Testis (tissue), 3 donors: ENCODE results near the gene SLC39A7. TPM values are rescaled to one million over a fixed set of nuclear protein-coding genes. Genes with fewer than 3 reads are reported as not detected.

Source experiments
- DNase-seq: peaks from one replicate; pipeline ENCODE4 v3.0.0-alpha.2; 2019
- H3K27ac ChIP-seq, 2 donors: fragments of 200-600 bp; sonication (generic); one replicate each; pipeline ENCODE4 v1.5.1; 2019
- H3K27me3 ChIP-seq: fragments of 200-600 bp; sonication (generic); one replicate; pipeline ENCODE4 v1.5.1; 2019
- H3K36me3 ChIP-seq: fragments of 200-600 bp; sonication (generic); one replicate; pipeline ENCODE4 v1.5.1; 2017; ENCODE audit warnings: low read depth; ENCODE audit errors: missing control alignments
- H3K4me1 ChIP-seq: fragments of 200-600 bp; sonication (generic); one replicate; pipeline ENCODE4 v1.5.1; 2019
- H3K4me3 ChIP-seq, 2 donors: fragments of 200-600 bp; sonication (generic); one replicate each; pipeline ENCODE4 v1.5.1; 2017 to 2019
- H3K9me3 ChIP-seq: fragments of 200-600 bp; sonication (generic); one replicate; pipeline ENCODE4 v1.5.1; 2017
- CTCF ChIP-seq, 3 experiments: fragments of 450-650 bp in 2 of 3; fragments of 200-600 bp in 1 of 3; sonication (generic) in 1 of 3; IDR thresholded peaks; one replicate each; pipeline ENCODE4 v1.5.1; 2016 to 2019; ENCODE audit warnings: antibody characterized with exemption in 3 of 3, mild to moderate bottlenecking in 2 of 3, moderate library complexity in 1 of 3
- POLR2A ChIP-seq: fragments of 450-650 bp; IDR thresholded peaks from one replicate; pipeline ENCODE4 v1.6.1; 2017; ENCODE audit warnings: antibody characterized with exemption, mild to moderate bottlenecking, moderate library complexity
- WGBS, 2 donors: methylation state at CpG; one replicate each; pipeline ENCODE4 v1.1.5; 2018; 5-methylcytosine and 5-hydroxymethylcytosine counted together
- intact Hi-C: fragments of 100-400 bp; cut with DNase I; formaldehyde crosslinking; loops from one replicate; pipeline ENCODE4 v1.15.1; 2023; ENCODE audit warnings: low total_unique reads
- polyA plus RNA-seq: library from polyadenylated mRNA; stranded (reverse); fragments of 350-450 nt; fragmentation: Illumina TruSeq; extraction: RNeasy Lipid Tissue Mini Kit (QIAGEN cat#74804); gene quantifications from one replicate; pipeline ENCODE4 v1.2.3, GENCODE V29; 2014; ENCODE audit warnings: low read depth, low replicate concordance; ENCODE audit not compliant: insufficient read depth
- total RNA-seq, 2 donors: library from RNA; depleted of rRNA; stranded (reverse); fragments of >200 nt; gene quantifications; one replicate each; pipeline ENCODE4 v1.2.3, GENCODE V29; 2016

Gene SLC39A7
- total and polyA plus RNA-seq, 3 donors from 2014 or later: 79.1 to 87.7 (median 85.7) TPM

DNA sequence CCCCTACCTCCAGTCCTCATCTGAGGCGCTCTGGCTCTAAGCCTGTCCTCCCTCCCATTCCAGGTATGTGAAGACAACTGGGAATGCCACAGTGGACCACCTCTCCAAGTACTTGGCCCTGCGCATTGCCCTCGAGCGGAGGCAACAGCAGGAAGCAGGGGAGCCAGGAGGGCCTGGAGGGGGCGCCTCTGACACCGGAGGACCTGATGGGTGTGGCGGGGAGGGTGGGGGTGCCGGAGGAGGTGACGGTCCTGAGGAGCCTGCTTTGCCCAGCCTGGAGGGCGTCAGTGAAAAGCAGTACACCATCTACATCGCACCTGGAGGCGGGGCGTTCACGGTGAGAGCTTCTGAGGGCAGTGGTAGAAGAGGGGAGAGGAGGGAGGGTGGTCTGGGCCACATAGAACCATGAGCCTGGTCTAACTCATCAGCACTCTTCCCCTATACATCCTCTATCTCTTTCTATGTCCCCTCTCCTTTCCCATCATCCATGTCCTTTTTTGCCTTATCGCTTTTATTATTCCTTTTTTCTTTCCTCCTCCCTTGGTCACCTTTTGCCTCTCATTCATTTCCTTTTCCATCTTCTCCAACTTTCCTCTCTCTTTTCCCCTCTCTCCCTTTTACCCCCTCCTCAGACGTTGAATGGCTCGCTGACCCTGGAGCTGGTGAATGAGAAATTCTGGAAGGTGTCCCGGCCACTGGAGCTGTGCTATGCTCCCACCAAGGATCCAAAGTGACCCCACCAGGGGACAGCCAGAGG is 11.2 kb downstream of the SLC39A7 start:
- 85% methylated on average over 16 to 18 of the region's 18 CpGs for WGBS, 2 donors

GRCh38 chr6:33212857-33213165 is 12.1 kb downstream of the SLC39A7 start:
- WGBS, 2 donors: 6 to 12% methylated on average over 6 of the region's 6 CpGs
- no peak for DNase-seq
- Histone ChIP-seq H3K27me3 (no peaks in the 10 kb centered on the region), H3K4me1 (peaks cover 18% of the 10 kb centered on the region), H3K27ac (peak overlapping the region in 1 of 2 donors; percentile 2), H3K4me3 (peak overlapping the region; percentile 42 to 48), H3K36me3 (no peaks in the 10 kb centered on the region), H3K9me3 (no peaks in the 10 kb centered on the region)
- TF ChIP-seq CTCF (IDR thresholded peaks at IDR 0.05): no peak
- TF ChIP-seq POLR2A: no peak
- intact Hi-C loops: no loop called here

More for the DNA sequence above, 11.2 kb downstream of the SLC39A7 start:
- Histone ChIP-seq H3K27ac (no peak overlapping the region), H3K4me3 (no peak overlapping the region), H3K36me3 (no peaks in the 10 kb centered on the region), H3K4me1 (peaks cover 28% of the 10 kb centered on the region), H3K27me3 (no peaks in the 10 kb centered on the region), H3K9me3 (no peaks in the 10 kb centered on the region)
- intact Hi-C loops: no loop called here
- no peak for DNase-seq
- TF ChIP-seq CTCF (IDR thresholded peaks at IDR 0.05): no peak
- no peak for TF ChIP-seq POLR2A

DNA sequence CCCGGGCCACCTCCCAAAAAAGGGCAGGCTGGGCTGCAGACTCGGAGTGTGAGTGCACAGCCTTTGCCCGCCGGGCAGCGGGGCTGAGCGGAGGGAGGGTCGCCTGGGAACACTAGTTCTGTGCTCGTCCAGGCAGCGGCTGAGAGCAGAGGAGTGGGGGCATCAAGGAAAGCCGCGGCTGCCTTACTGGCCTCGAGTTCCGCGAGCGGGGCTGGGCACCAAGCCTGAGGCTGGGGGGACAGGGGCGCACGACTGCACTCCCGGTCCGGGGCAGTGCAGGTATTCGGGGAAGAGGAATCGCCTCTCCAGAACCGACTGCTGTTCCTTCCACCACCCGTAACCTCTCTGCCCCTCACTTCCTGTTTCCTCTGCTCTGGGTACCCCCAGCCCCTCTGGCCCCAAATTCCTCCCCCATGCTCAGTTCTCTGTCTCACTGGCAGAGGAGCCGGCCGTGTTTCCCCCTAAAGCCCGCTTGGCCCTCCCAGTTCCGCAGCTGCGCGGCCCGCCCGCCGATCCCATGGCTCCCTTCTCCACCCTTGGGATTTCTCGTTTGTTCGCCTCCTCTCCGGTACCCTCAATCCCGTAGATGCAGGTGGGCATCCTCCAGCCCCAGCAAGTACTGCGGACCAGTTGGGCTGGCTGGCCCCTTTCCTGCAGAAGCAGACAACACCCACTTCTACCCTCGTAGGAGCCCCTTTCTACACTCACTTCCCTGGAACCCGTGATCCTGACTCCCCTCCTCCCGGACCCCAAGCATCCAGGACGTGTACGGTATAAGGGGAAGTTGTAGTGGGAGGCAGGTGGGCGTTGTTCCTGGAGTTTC is 12.7 kb downstream of the SLC39A7 start:
- peak overlapping the region in 1 of 2 donors; percentile 19 for H3K27ac ChIP-seq
- H3K4me3 ChIP-seq: peak overlapping the region; percentile 42 to 48
- no peaks in the 10 kb centered on the region for H3K27me3 ChIP-seq
- H3K4me1 ChIP-seq: peaks cover 18% of the 10 kb centered on the region
- no peaks in the 10 kb centered on the region for H3K9me3 ChIP-seq
- no peak for DNase-seq
- intact Hi-C loops: no loop called here
- 1 to 2% methylated on average over 31 to 43 of the region's 43 CpGs for WGBS, 2 donors
- H3K36me3 ChIP-seq: no peaks in the 10 kb centered on the region
- TF ChIP-seq CTCF (IDR thresholded peaks at IDR 0.05): no peak
- no peak for TF ChIP-seq POLR2A

- peak overlapping the region in 1 of 2 donors; percentile 19 for H3K27ac ChIP-seq
- H3K4me1 ChIP-seq: peaks cover 18% of the 10 kb centered on the region
- 10 to 11% methylated on average over 9 of the region's 9 CpGs for WGBS, 2 donors
Observed at GRCh38 chr6:33213989-33214335, 13.3 kb downstream of the SLC39A7 start.

More at GRCh38 chr6:33213989-33214335, 13.3 kb downstream of the SLC39A7 start:
- no peaks in the 10 kb centered on the region for H3K9me3 ChIP-seq
- intact Hi-C loops: no loop called here
- H3K4me3 ChIP-seq: peak overlapping the region; percentile 42 to 48
- TF ChIP-seq CTCF (IDR thresholded peaks at IDR 0.05) (no peak), POLR2A (no peak)
- H3K36me3 ChIP-seq: no peaks in the 10 kb centered on the region
- H3K27me3 ChIP-seq: no peaks in the 10 kb centered on the region
- no peak for DNase-seq
